ENCODE data around the gene FBXL14. TPM values are rescaled to one million over a fixed set of nuclear protein-coding genes. Genes with fewer than 3 reads are reported as not detected.

FBXL14 gene
- total RNA-seq, 1 donor from 2014 or later: 16.7 TPM

DNA sequence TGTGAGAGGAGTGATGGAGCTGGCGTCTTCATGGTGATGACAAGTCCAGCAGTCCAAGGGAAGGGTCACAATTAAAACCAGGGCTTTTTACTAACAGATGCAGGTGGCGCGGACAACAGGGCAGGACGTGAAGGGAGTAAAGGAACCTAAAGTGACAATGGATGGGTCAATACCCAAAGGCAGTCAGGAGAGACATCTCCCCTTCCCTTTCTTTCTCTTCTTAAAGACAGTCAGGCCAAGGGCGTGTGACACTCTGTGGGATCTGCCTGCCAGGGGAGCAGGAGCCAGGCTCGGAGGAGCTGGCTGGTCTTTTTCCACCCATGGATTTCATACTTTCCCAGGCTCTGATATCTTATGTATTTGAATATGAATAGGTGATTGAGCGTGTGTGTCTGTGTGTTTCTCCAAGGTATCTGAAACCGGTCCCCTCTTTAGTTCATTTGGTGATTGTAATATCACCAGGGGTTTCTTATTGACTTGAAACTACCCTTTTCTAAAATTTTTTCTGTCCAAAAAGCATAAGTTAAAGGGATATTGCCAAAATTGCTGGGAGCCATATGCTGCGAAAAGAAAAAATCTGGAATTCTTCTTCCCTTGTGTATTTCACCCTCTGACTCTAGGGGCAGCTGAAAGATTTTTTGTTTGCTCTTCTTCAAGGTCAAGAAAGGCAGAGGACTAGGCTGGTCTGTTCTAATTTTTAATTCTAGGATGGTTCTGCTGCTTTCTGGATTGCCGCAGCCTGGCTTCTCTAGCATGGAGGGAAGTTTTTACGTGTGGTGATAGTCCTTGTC, 61.8 kb downstream of the FBXL14 start:
- peaks cover 7% of the 10 kb centered on the region for H3K4me1 Mint-ChIP-seq (ENCODE audit: unreplicated experiment)
- DNase-seq (ENCODE audit: extremely low spot score, unreplicated experiment): no peak
- TF ChIP-seq, protein P1, sequence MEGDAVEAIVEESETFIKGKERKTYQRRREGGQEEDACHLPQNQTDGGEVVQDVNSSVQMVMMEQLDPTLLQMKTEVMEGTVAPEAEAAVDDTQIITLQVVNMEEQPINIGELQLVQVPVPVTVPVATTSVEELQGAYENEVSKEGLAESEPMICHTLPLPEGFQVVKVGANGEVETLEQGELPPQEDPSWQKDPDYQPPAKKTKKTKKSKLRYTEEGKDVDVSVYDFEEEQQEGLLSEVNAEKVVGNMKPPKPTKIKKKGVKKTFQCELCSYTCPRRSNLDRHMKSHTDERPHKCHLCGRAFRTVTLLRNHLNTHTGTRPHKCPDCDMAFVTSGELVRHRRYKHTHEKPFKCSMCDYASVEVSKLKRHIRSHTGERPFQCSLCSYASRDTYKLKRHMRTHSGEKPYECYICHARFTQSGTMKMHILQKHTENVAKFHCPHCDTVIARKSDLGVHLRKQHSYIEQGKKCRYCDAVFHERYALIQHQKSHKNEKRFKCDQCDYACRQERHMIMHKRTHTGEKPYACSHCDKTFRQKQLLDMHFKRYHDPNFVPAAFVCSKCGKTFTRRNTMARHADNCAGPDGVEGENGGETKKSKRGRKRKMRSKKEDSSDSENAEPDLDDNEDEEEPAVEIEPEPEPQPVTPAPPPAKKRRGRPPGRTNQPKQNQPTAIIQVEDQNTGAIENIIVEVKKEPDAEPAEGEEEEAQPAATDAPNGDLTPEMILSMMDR (conservative IDR thresholded peaks at IDR 0.05): peak; percentile 31
- peaks cover 68% of the 10 kb centered on the region for H3K27me3 Mint-ChIP-seq
- H3K4me3 Mint-ChIP-seq: peak overlapping the region; percentile 83
- H3K27ac Mint-ChIP-seq: peak overlapping the region; percentile 27
- peaks cover 5% of the 10 kb centered on the region for H3K36me3 Mint-ChIP-seq
- no peaks in the 10 kb centered on the region for H3K9me3 Mint-ChIP-seq

DNA sequence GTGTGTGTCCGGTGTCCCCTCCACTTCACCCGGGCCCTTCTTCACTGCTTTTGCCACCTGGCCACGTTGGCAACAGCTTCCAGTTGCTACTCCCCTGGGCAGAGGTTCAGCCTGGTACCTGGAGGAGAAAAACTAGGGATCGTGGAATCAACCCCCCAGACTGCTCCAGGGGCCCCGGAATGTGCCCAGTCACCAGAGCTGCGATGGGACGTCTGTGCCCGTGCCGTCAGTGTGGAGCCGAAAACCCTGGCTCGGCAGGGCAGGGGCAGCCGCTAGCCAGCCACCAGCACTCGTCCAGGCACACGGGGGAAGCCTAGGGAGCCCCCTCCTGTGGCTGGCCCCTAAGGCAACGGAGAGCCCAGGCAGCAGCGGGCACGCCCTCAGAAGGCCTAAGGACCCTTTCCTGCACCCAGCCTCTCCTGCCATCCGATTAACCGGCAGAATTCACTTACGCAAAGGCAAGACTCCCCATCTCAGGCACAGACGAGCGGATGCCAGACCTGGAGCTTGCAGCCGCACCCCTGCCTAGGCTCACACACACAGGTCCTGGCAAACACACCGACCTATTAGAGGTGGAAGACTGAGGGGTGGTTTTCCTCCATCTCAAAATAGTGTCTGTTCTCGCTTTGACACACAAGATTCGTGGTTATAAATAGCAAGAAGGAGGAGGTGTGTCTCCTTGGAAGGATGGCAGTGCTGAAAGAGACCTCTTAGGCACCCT, 62.6 kb downstream of the FBXL14 start:
- H3K4me1 Mint-ChIP-seq (ENCODE audit: unreplicated experiment): peaks cover 7% of the 10 kb centered on the region
- H3K27me3 Mint-ChIP-seq: peaks cover 66% of the 10 kb centered on the region
- no peaks in the 10 kb centered on the region for H3K9me3 Mint-ChIP-seq
- peak overlapping the region; percentile 34 for H3K27ac Mint-ChIP-seq
- DNase-seq (ENCODE audit: extremely low spot score, unreplicated experiment): no peak
- H3K36me3 Mint-ChIP-seq: no peaks in the 10 kb centered on the region
- peak overlapping the region; percentile 84 for H3K4me3 Mint-ChIP-seq
- TF ChIP-seq, protein P1 (conservative IDR thresholded peaks at IDR 0.05): no peak

DNA sequence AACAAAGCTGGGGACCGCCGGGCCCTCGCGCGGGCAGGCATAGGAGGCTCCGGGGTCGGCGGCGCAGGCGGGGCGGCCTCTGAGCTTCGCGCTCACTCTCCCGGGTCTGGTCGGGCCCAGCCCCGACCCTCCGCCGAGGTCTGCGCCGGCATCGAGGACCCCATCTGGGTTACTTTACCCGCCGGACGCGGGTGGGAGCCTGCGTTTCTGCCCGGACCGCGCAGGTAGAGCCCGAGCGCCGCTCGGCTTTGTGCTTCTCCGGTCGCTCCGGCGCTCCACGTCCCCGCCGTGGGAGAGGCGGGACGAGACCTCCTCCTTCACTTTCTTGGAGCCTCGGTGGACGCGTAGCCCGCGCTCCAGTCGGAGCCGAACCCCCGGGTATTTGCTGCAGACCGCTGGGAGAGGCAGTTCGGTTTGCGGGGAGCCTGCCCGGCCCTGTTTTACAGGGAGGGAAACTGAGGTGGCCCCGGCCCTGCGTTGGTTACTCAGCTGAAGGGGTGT, 63.2 kb downstream of the FBXL14 start:
- DNase-seq (ENCODE audit: extremely low spot score, unreplicated experiment): no peak
- Mint-ChIP-seq H3K27me3 (peaks cover 67% of the 10 kb centered on the region), H3K36me3 (peaks cover 4% of the 10 kb centered on the region), H3K9me3 (no peaks in the 10 kb centered on the region), H3K4me3 (peak overlapping the region; percentile 84), H3K4me1 (ENCODE audit: unreplicated experiment) (peaks cover 7% of the 10 kb centered on the region), H3K27ac (peak overlapping the region; percentile 34)
- TF ChIP-seq, protein P1 (conservative IDR thresholded peaks at IDR 0.05): no peak

DNA sequence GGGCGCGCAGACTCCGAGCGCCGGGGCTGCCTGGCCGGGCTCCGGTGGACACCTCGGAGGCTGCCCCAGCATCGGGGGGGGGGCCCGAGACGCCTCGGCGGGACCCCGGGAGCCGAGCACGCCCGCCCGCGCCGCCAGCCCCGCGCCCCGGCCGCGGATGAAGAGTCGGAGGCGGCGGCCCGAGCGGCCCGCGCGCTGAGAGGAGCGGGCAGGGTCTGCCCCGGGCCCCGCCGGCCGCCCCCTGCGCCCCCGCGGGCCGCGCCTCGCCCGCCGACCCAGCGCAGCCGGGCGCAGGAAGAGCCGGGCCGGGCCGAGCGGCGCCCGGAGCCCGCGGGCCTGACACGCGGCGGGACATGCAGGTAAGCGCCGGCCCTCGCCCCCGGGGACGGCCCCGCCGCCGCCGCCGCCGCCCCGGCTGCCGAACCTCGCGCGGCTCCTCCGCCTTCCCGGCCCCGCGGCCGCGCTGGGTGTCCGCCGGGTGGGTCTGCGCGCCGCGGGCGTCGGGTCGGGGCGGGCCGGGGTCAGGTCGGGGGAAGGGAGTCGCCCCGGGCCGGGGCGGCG, 63.7 kb downstream of the FBXL14 start:
- peak overlapping the region; percentile 84 for H3K4me3 Mint-ChIP-seq

More for the DNA sequence above, 63.7 kb downstream of the FBXL14 start:
- Mint-ChIP-seq H3K4me1 (ENCODE audit: unreplicated experiment) (peaks cover 7% of the 10 kb centered on the region), H3K27ac (no peak overlapping the region), H3K36me3 (peaks cover 6% of the 10 kb centered on the region), H3K9me3 (no peaks in the 10 kb centered on the region), H3K27me3 (peaks cover 69% of the 10 kb centered on the region)
- no peak for DNase-seq (ENCODE audit: extremely low spot score, unreplicated experiment)
- TF ChIP-seq, protein P1 (conservative IDR thresholded peaks at IDR 0.05): no peak
